ENCODE data around the gene MTMR3. TPM values are rescaled to one million over a fixed set of nuclear protein-coding genes. Genes with fewer than 3 reads are reported as not detected.

Gene MTMR3
- total and polyA plus RNA-seq, 2 experiments from 2014 or later = 12.6 to 22.2 TPM

- no peak for DNase-seq
- WGBS, 2 experiments (ENCODE audit: low coverage in 1 of 2, low lambda C conversion rate in 2 of 2, missing lambda C conversion rate in 2 of 2) = 92 to 93% methylated on average over 7 of the region's 7 CpGs
- no peaks in the 10 kb centered on the region for H3K27me3 ChIP-seq (replicated peaks; ENCODE audit: insufficient read depth)
- H3K9me2 ChIP-seq (ENCODE audit: insufficient read depth) = no peaks in the 10 kb centered on the region
- H3K4me2 ChIP-seq (ENCODE audit: unreplicated experiment) = no peak overlapping the region
- H3F3A ChIP-seq (ENCODE audit: insufficient read depth) = peaks cover 10% of the 10 kb centered on the region
- no peak overlapping the region for H3K9ac ChIP-seq
- no peaks in the 10 kb centered on the region for H3K9me3 ChIP-seq (ENCODE audit: low read depth)
- no peaks in the 10 kb centered on the region; the same call in 1 of the 2 replicates for H3K79me2 ChIP-seq (ENCODE audit: insufficient read depth)
- H4K20me1 ChIP-seq (ENCODE audit: insufficient read depth) = no peaks in the 10 kb centered on the region
- no peak overlapping the region for H3K27ac ChIP-seq
- H3K4me3 ChIP-seq = no peak overlapping the region
- H2AFZ ChIP-seq = no peak overlapping the region
- 0 out of 2 replicates have a peak, but pooled peaks cover 4% of the 10 kb centered on the region for H3K36me3 ChIP-seq (ENCODE audit: low read depth)
- peaks cover 11% of the 10 kb centered on the region for H3K4me1 ChIP-seq (ENCODE audit: insufficient read depth)
- no peak for TF ChIP-seq EZH2 (IDR thresholded peaks at IDR 0.05; ENCODE audit: insufficient read depth, poor library complexity, severe bottlenecking)
- no peak for TF ChIP-seq EZH2phosphoT487 (IDR thresholded peaks at IDR 0.05; ENCODE audit: insufficient read depth, low read depth)
- in situ Hi-C loops (cut with MboI) = no loop called here
Observed at GRCh38 chr22:29975494-29975893, 92.5 kb downstream of the MTMR3 start.

- TF ChIP-seq EZH2 (IDR thresholded peaks at IDR 0.05; ENCODE audit: insufficient read depth, poor library complexity, severe bottlenecking) (no peak), EZH2phosphoT487 (IDR thresholded peaks at IDR 0.05; ENCODE audit: insufficient read depth, low read depth) (no peak)
- no peak overlapping the region for H3K27ac ChIP-seq
- H3K4me1 ChIP-seq (ENCODE audit: insufficient read depth) = peaks cover 13% of the 10 kb centered on the region
- H3K27me3 ChIP-seq (replicated peaks; ENCODE audit: insufficient read depth) = no peaks in the 10 kb centered on the region
- no peaks in the 10 kb centered on the region for H4K20me1 ChIP-seq (ENCODE audit: insufficient read depth)
- no peaks in the 10 kb centered on the region for H3K36me3 ChIP-seq (ENCODE audit: low read depth)
- H3K9me2 ChIP-seq (ENCODE audit: insufficient read depth) = no peaks in the 10 kb centered on the region
- 93 to 99% methylated on average over 3 of the region's 3 CpGs for WGBS, 2 experiments (ENCODE audit: low coverage in 1 of 2, low lambda C conversion rate in 2 of 2, missing lambda C conversion rate in 2 of 2)
- DNase-seq = no peak
- H3K4me2 ChIP-seq (ENCODE audit: unreplicated experiment) = no peak overlapping the region
- no peaks in the 10 kb centered on the region for H3K9me3 ChIP-seq (ENCODE audit: low read depth)
- no peak overlapping the region for H3K4me3 ChIP-seq
- no peak overlapping the region for H2AFZ ChIP-seq
- in situ Hi-C loops (cut with MboI) = no loop called here
- H3K79me2 ChIP-seq (ENCODE audit: insufficient read depth) = no peaks in the 10 kb centered on the region; the same call in 1 of the 2 replicates
- H3F3A ChIP-seq (ENCODE audit: insufficient read depth) = peaks cover 10% of the 10 kb centered on the region
- no peak overlapping the region for H3K9ac ChIP-seq
Observed at GRCh38 chr22:29977107-29977506, 94.1 kb downstream of the MTMR3 start.

- DNase-seq = peak; percentile 57
- WGBS, 2 experiments (ENCODE audit: low coverage in 1 of 2, low lambda C conversion rate in 2 of 2, missing lambda C conversion rate in 2 of 2) = 12 to 23% methylated on average over 3 of the region's 3 CpGs
- H2AFZ ChIP-seq = no peak overlapping the region
- no peak overlapping the region for H3K4me2 ChIP-seq (ENCODE audit: unreplicated experiment)
- no peaks in the 10 kb centered on the region for H4K20me1 ChIP-seq (ENCODE audit: insufficient read depth)
- H3K9me2 ChIP-seq (ENCODE audit: insufficient read depth) = no peaks in the 10 kb centered on the region
- H3K27ac ChIP-seq = peak overlapping the region; percentile 1; the same call in 1 of the 2 replicates
- H3K4me1 ChIP-seq (ENCODE audit: insufficient read depth) = peaks cover 13% of the 10 kb centered on the region
- no peak overlapping the region for H3K9ac ChIP-seq
- no peak overlapping the region for H3K4me3 ChIP-seq
- no peaks in the 10 kb centered on the region for H3K36me3 ChIP-seq (ENCODE audit: low read depth)
- in situ Hi-C loops (cut with MboI) = no loop called here
- H3K27me3 ChIP-seq (replicated peaks; ENCODE audit: insufficient read depth) = no peaks in the 10 kb centered on the region
- peaks cover 10% of the 10 kb centered on the region for H3F3A ChIP-seq (ENCODE audit: insufficient read depth)
- no peak for TF ChIP-seq EZH2phosphoT487 (IDR thresholded peaks at IDR 0.05; ENCODE audit: insufficient read depth, low read depth)
- TF ChIP-seq EZH2 (IDR thresholded peaks at IDR 0.05; ENCODE audit: insufficient read depth, poor library complexity, severe bottlenecking) = no peak
- H3K9me3 ChIP-seq (ENCODE audit: low read depth) = no peaks in the 10 kb centered on the region
- H3K79me2 ChIP-seq (ENCODE audit: insufficient read depth) = no peaks in the 10 kb centered on the region
Observed at GRCh38 chr22:29979777-29980321, 96.9 kb downstream of the MTMR3 start.

GRCh38 chr22:29983296-29983917 is 100.4 kb downstream of the MTMR3 start:
- peaks cover 13% of the 10 kb centered on the region for H3K4me1 ChIP-seq (ENCODE audit: insufficient read depth)
- DNase-seq = no peak
- H3K27me3 ChIP-seq (replicated peaks; ENCODE audit: insufficient read depth) = no peaks in the 10 kb centered on the region
- no peak overlapping the region for H3K27ac ChIP-seq
- H3K36me3 ChIP-seq (ENCODE audit: low read depth) = peaks cover 2% of the 10 kb centered on the region; the same call in 1 of the 2 replicates
- no peaks in the 10 kb centered on the region for H3K9me3 ChIP-seq (ENCODE audit: low read depth)
- H4K20me1 ChIP-seq (ENCODE audit: insufficient read depth) = no peaks in the 10 kb centered on the region
- in situ Hi-C loops (cut with MboI) = no loop called here
- no peak overlapping the region for H3K4me3 ChIP-seq
- H3F3A ChIP-seq (ENCODE audit: insufficient read depth) = peaks cover 10% of the 10 kb centered on the region
- TF ChIP-seq EZH2phosphoT487 (IDR thresholded peaks at IDR 0.05; ENCODE audit: insufficient read depth, low read depth) (no peak), EZH2 (IDR thresholded peaks at IDR 0.05; ENCODE audit: insufficient read depth, poor library complexity, severe bottlenecking) (no peak)
- H3K9me2 ChIP-seq (ENCODE audit: insufficient read depth) = no peaks in the 10 kb centered on the region
- no peak overlapping the region for H3K4me2 ChIP-seq (ENCODE audit: unreplicated experiment)
- H3K9ac ChIP-seq = no peak overlapping the region
- 0 out of 2 replicates have a peak, but pooled peaks cover 6% of the 10 kb centered on the region for H3K79me2 ChIP-seq (ENCODE audit: insufficient read depth)
- no peak overlapping the region for H2AFZ ChIP-seq
- 98% methylated on average over 10 of the region's 10 CpGs for WGBS, 2 experiments (ENCODE audit: low coverage in 1 of 2, low lambda C conversion rate in 2 of 2, missing lambda C conversion rate in 2 of 2)

All from GM23248 (cell line).